GM21825 (cell line): ENCODE results near the gene CCSAP.
"Not testable (repeated sequence)": the region's sequence is repeated elsewhere in the genome, so short reads cannot be mapped to it uniquely, and the experiment has no call there.

Source experiments
- ATAC-seq: cut with Tn5 transposase; IDR thresholded peaks from one replicate; pipeline ENCODE4 v1.9.1; 2021; ENCODE audit warnings: mild to moderate bottlenecking, moderate library complexity; ENCODE audit not compliant: unreplicated experiment

The CCSAP gene

GRCh38 chr1:229327765-229328164, 15.1 kb downstream of the CCSAP start:
- ATAC-seq = not testable (repeated sequence)

- no peak for ATAC-seq
These were observed 16.2 kb downstream of the CCSAP start for GRCh38 chr1:229326601-229327000.

GRCh38 chr1:229325853-229326487, 16.9 kb downstream of the CCSAP start:
- no peak for ATAC-seq

GRCh38 chr1:229325401-229325800, 17.4 kb downstream of the CCSAP start:
- no peak for ATAC-seq

- no peak for ATAC-seq
These were observed 18.8 kb downstream of the CCSAP start for GRCh38 chr1:229323885-229324553.

- no peak for ATAC-seq
These were observed 19.6 kb downstream of the CCSAP start for GRCh38 chr1:229323201-229323600.

GRCh38 chr1:229319487-229319886, 23.4 kb downstream of the CCSAP start:
- no peak for ATAC-seq

GRCh38 chr1:229318056-229318455, 24.8 kb downstream of the CCSAP start:
- ATAC-seq = no peak

GRCh38 chr1:229316166-229316565, 26.7 kb downstream of the CCSAP start:
- ATAC-seq = no peak

- ATAC-seq = no peak
These were observed 32.0 kb downstream of the CCSAP start for GRCh38 chr1:229310833-229311232.

- ATAC-seq = no peak
These were observed 33.2 kb downstream of the CCSAP start for GRCh38 chr1:229309684-229310083.

GRCh38 chr1:229309074-229309473, 33.8 kb downstream of the CCSAP start:
- no peak for ATAC-seq

- ATAC-seq = no peak
These were observed 37.5 kb downstream of the CCSAP start for GRCh38 chr1:229305392-229305791.

GRCh38 chr1:229303855-229304254, 39.0 kb downstream of the CCSAP start:
- ATAC-seq = no peak

GRCh38 chr1:229302740-229303139, 40.1 kb downstream of the CCSAP start:
- no peak for ATAC-seq

- ATAC-seq = no peak
These were observed 42.6 kb downstream of the CCSAP start for GRCh38 chr1:229300099-229300757.

GRCh38 chr1:229298887-229299503, 43.9 kb downstream of the CCSAP start:
- no peak for ATAC-seq

- ATAC-seq = no peak
These were observed 44.4 kb downstream of the CCSAP start for GRCh38 chr1:229298420-229298819.

- ATAC-seq = no peak
These were observed 45.1 kb downstream of the CCSAP start for GRCh38 chr1:229297746-229298145.

- ATAC-seq = no peak
These were observed 46.3 kb downstream of the CCSAP start for GRCh38 chr1:229296541-229296941.

- no peak for ATAC-seq
These were observed 47.1 kb downstream of the CCSAP start for GRCh38 chr1:229295745-229296144.
